MCF 10A (cell line): Measurements from ENCODE around the gene LPP. TPM values are rescaled to one million over a fixed set of nuclear protein-coding genes. Genes with fewer than 3 reads are reported as not detected.

ENCODE experiments used
- BruUV-seq: library from RNA; stranded (reverse); fragments of 400-500 nt; replicated peaks from 2 replicates; lab custom pipeline; 2021; lab: Mats Ljungman, UMichigan
- CTCF ChIA-PET: fragments of 300-600 bp; sonication (Branson Sonifier 250); formaldehyde crosslinking; extraction: SDS; loops from one replicate; lab custom pipeline; 2021; ENCODE audit warnings: antibody characterized with exemption, inconsistent platforms; lab: Yijun Ruan, JAX
- POLR2A ChIA-PET: fragments of 300-600, 350-650 bp; sonication (Branson Sonifier 250); formaldehyde crosslinking; extraction: SDS; loops from one replicate; lab custom pipeline; 2020; ENCODE audit warnings: antibody characterized with exemption, inconsistent platforms; lab: Yijun Ruan, JAX
- DNase-seq: peaks from one replicate; pipeline ENCODE4 v3.0.0-alpha.2; 2018; ENCODE audit not compliant: unreplicated experiment
- H3K27ac Mint-ChIP-seq: one replicate; pipeline ENCODE4 v1.8.0; 2022; ENCODE audit warnings: mild to moderate bottlenecking, low read depth, mixed read lengths; ENCODE audit not compliant: unreplicated experiment
- H3K27me3 Mint-ChIP-seq: one replicate; pipeline ENCODE4 v1.8.0; 2022; ENCODE audit warnings: mixed read lengths; ENCODE audit not compliant: insufficient read depth, unreplicated experiment
- H3K36me3 Mint-ChIP-seq: one replicate; pipeline ENCODE4 v1.8.0; 2022; ENCODE audit warnings: mild to moderate bottlenecking, moderate library complexity, mixed read lengths; ENCODE audit not compliant: insufficient read depth, unreplicated experiment
- H3K4me1 Mint-ChIP-seq: one replicate; pipeline ENCODE4 v1.8.0; 2022; ENCODE audit warnings: mixed read lengths; ENCODE audit not compliant: insufficient read depth, unreplicated experiment
- H3K4me3 Mint-ChIP-seq: one replicate; pipeline ENCODE4 v1.8.0; 2022; ENCODE audit warnings: mild to moderate bottlenecking, moderate library complexity, mixed read lengths; ENCODE audit not compliant: unreplicated experiment
- H3K9me3 Mint-ChIP-seq: one replicate; pipeline ENCODE4 v1.8.0; 2022; ENCODE audit warnings: mixed read lengths; ENCODE audit not compliant: unreplicated experiment
- intact Hi-C: fragments of 100-400 bp; cut with micrococcal nuclease; formaldehyde crosslinking; loops from 2 replicates; pipeline ENCODE4 v1.14.1; 2022
- total RNA-seq: library from RNA; stranded (reverse); gene quantifications from 2 replicates; pipeline ENCODE4 v1.2.3, GENCODE V29; 2022
- TF ChIP-seq, protein P1 (sequence below): fragments of 200-600 bp; IDR thresholded peaks from one replicate; pipeline ENCODE4 v1.8.0; 2022; ENCODE audit warnings: antibody characterized with exemption, mild to moderate bottlenecking; ENCODE audit not compliant: unreplicated experiment

Gene LPP
- total RNA-seq, 1 experiment from 2014 or later: 117 TPM

DNA sequence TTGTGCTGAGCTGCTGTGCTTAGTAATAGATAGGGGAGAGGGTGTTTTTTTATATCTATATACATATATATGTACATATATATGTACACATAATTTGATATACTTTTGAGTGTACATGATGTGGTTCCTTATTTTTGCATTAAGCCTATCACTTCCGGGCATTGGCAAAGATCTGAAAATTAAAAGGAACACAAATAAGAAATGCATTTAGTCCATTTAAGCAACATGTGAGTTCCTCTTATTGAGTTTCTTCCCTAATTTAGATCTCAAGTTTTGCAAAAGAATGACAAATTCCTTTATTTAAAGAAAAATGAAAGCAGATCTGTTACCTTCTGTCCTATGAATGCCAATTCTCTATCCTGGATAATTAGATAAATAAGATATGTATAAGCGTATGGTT lies 435.1 kb downstream of the LPP start:
- Mint-ChIP-seq H3K27ac (no peak overlapping the region), H3K4me3 (no peak overlapping the region), H3K36me3 (no peaks in the 10 kb centered on the region), H3K27me3 (no peaks in the 10 kb centered on the region), H3K9me3 (no peaks in the 10 kb centered on the region), H3K4me1 (peaks cover 46% of the 10 kb centered on the region)
- TF ChIP-seq, protein P1, sequence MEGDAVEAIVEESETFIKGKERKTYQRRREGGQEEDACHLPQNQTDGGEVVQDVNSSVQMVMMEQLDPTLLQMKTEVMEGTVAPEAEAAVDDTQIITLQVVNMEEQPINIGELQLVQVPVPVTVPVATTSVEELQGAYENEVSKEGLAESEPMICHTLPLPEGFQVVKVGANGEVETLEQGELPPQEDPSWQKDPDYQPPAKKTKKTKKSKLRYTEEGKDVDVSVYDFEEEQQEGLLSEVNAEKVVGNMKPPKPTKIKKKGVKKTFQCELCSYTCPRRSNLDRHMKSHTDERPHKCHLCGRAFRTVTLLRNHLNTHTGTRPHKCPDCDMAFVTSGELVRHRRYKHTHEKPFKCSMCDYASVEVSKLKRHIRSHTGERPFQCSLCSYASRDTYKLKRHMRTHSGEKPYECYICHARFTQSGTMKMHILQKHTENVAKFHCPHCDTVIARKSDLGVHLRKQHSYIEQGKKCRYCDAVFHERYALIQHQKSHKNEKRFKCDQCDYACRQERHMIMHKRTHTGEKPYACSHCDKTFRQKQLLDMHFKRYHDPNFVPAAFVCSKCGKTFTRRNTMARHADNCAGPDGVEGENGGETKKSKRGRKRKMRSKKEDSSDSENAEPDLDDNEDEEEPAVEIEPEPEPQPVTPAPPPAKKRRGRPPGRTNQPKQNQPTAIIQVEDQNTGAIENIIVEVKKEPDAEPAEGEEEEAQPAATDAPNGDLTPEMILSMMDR: no peak
- intact Hi-C loops: no loop called here
- ChIA-PET CTCF (interaction anchor here (1.5 kb wide), 1 partner anchor 366 kb away, joined by 3 read pairs; no protein-coding TSS in a partner anchor), POLR2A (interaction anchor here (0.8 kb wide), 1 partner anchor 17 kb away, joined by 3 read pairs; no protein-coding TSS in a partner anchor)
- DNase-seq: no peak
- no TSS peak for BruUV-seq

DNA sequence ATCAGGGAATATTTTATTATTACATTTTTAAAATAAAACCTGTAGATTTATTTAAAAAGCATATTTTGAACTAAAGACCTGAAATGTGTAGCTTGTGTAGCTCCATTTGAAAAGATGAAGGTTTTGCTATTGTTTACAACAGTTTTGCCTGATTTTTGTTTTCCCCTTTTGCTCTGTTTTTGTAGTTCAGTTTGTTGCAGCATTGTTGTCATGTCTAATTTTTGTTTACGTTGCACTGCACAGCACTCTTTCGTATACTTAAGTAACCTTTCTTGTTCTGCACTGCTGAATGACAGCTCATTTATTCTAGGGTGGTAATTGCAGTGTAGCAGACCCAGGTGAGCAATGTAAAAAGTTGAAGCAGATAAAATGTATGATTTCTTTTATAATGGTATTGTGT lies 435.8 kb downstream of the LPP start:
- Mint-ChIP-seq H3K4me3 (no peak overlapping the region), H3K27me3 (no peaks in the 10 kb centered on the region), H3K27ac (no peak overlapping the region), H3K9me3 (no peaks in the 10 kb centered on the region), H3K4me1 (peaks cover 44% of the 10 kb centered on the region), H3K36me3 (no peaks in the 10 kb centered on the region)
- DNase-seq: no peak
- CTCF ChIA-PET: interaction anchor here (0.5 kb wide), 1 partner anchor 229 kb away, joined by 3 read pairs; no protein-coding TSS in a partner anchor
- POLR2A ChIA-PET: interaction anchor here (0.6 to 0.8 kb wide), 2 partner anchors 17 to 854 kb away, joined by 3 read pairs; no protein-coding TSS in a partner anchor
- TF ChIP-seq, protein P1: no peak
- no TSS peak for BruUV-seq
- intact Hi-C loops: loop anchor here (10.0 kb wide), 1 partner anchor 365 kb away; no protein-coding TSS in a partner anchor

DNA sequence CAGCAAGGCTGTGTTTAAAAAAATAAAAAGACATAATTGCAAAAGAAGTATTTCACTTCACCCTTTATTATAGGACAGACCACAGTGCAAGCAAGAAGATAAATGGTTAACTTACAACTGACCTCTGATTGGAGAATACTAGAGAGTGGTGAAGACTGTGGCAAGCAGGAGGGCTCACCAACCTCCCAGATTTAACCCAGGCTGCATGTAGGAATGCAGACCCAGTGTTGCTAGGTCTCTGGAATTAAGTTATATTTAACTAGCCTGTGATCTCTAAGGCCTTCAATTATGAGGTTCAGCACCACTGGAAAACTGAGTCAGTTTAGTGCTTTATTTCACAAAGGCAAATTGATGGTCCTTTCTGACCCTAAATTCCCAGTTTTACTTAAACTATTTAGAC lies 436.6 kb downstream of the LPP start:
- H3K27ac Mint-ChIP-seq: no peak overlapping the region
- no peak overlapping the region for H3K4me3 Mint-ChIP-seq
- BruUV-seq: no TSS peak
- TF ChIP-seq, protein P1: no peak
- H3K36me3 Mint-ChIP-seq: no peaks in the 10 kb centered on the region
- H3K4me1 Mint-ChIP-seq: peaks cover 41% of the 10 kb centered on the region
- no peak for DNase-seq
- intact Hi-C loops: loop anchor here (10.0 kb wide), 1 partner anchor 364 kb away; no protein-coding TSS in a partner anchor
- CTCF ChIA-PET: no interaction called here
- no peaks in the 10 kb centered on the region for H3K9me3 Mint-ChIP-seq
- POLR2A ChIA-PET: no interaction called here
- no peaks in the 10 kb centered on the region for H3K27me3 Mint-ChIP-seq

DNA sequence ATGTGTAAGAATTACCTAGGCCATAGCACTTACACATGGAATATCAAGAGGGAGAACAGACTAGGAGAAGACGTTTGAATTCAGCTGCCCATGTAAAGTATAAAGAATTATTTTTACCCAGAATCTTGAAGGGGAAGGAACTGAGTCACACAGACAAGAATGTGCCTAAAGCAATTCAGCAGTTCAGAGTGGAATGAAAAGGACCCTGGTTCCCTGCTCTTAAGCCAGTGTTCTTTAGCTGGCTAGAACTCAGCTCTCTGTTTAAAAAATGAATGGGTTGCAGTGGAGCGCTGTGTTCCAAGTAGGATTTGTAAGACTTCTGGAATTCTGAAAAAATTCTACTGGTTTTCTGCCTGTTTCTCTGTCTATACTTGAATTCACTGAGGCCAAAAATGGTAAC lies 440.2 kb downstream of the LPP start:
- Mint-ChIP-seq H3K9me3 (no peaks in the 10 kb centered on the region), H3K27me3 (no peaks in the 10 kb centered on the region), H3K4me1 (peaks cover 46% of the 10 kb centered on the region), H3K4me3 (no peak overlapping the region), H3K27ac (peak overlapping the region; percentile 86), H3K36me3 (no peaks in the 10 kb centered on the region)
- DNase-seq: peak; percentile 77
- intact Hi-C loops: loop anchor here (10.0 kb wide), 1 partner anchor 361 kb away; no protein-coding TSS in a partner anchor
- no TSS peak for BruUV-seq
- ChIA-PET POLR2A (interaction anchor here (0.6 to 4.2 kb wide), 7 partner anchors 9 to 856 kb away, joined by 3 to 23 read pairs (median 3); partner anchors contain the start of gene BCL6), CTCF (interaction anchor here (0.5 to 2.1 kb wide), 5 partner anchors 18 to 855 kb away, joined by 3 to 8 read pairs (median 5); no protein-coding TSS in a partner anchor)
- TF ChIP-seq, protein P1: no peak
